Right renal pelvis (tissue), 4 donors: ENCODE data around the gene COL4A5. TPM values are rescaled to one million over a fixed set of nuclear protein-coding genes. Genes with fewer than 3 reads are reported as not detected.
A peak's percentile ranks its signal among the peaks of the same experiment; 100 is the strongest.
"Not testable (repeated sequence)": the region's sequence is repeated elsewhere in the genome, so short reads cannot be mapped to it uniquely, and the experiment has no call there.

ENCODE experiments used
- DNase-seq, 4 donors: peaks; one replicate each; pipeline ENCODE4 v3.0.0-alpha.2; 2013; ENCODE audit warnings: low read depth in 4 of 4, low spot score in 3 of 4, missing footprints in 1 of 4
- polyA plus RNA-seq, 4 donors: library from polyadenylated mRNA; unstranded; fragments of 120-200 nt; gene quantifications; one replicate each; pipeline ENCODE4 v1.2.1, GENCODE V29; 2013; ENCODE audit not compliant: insufficient read length in 4 of 4

COL4A5 gene
- 100 to 1,000 TPM; 123 to 163 (median 148) TPM for polyA plus RNA-seq

- DNase-seq = peak in 3 of 4 donors; percentile 47 to 74 (median 67)
These were observed at the start of gene COL4A5 for GRCh38 chrX:108439426-108439942. Gene COL4A5 (plus strand): TSS chrX:108439838. CDS start chrX:108440126, 288 bp downstream.

- DNase-seq = not testable (repeated sequence)
These were observed 48.5 kb upstream of the COL4A5 start for GRCh38 chrX:108390976-108391717.

- DNase-seq = no peak
These were observed 43.3 kb upstream of the COL4A5 start for GRCh38 chrX:108396188-108396891.

GRCh38 chrX:108396986-108397385 lies 42.7 kb upstream of the COL4A5 start:
- DNase-seq = no peak

GRCh38 chrX:108397627-108398391 lies 41.8 kb upstream of the COL4A5 start:
- no peak for DNase-seq

- DNase-seq = no peak
These were observed 40.0 kb upstream of the COL4A5 start for GRCh38 chrX:108399418-108400165.

GRCh38 chrX:108412783-108413182 lies 26.9 kb upstream of the COL4A5 start:
- DNase-seq = no peak

- DNase-seq = no peak
These were observed 24.5 kb upstream of the COL4A5 start for GRCh38 chrX:108415146-108415545.

- DNase-seq = no peak
These were observed 23.7 kb upstream of the COL4A5 start for GRCh38 chrX:108415891-108416290.

- no peak for DNase-seq
These were observed 22.4 kb upstream of the COL4A5 start for GRCh38 chrX:108417257-108417656.

- DNase-seq = no peak
These were observed 20.2 kb upstream of the COL4A5 start for GRCh38 chrX:108419401-108419800.

GRCh38 chrX:108420481-108420880 lies 19.2 kb upstream of the COL4A5 start:
- DNase-seq = no peak

- DNase-seq = no peak
These were observed 13.4 kb upstream of the COL4A5 start for GRCh38 chrX:108426262-108426661.

- no peak for DNase-seq
These were observed 4.4 kb upstream of the COL4A5 start for GRCh38 chrX:108435261-108435660.

- no peak for DNase-seq
These were observed 2.1 kb upstream of the COL4A5 start for GRCh38 chrX:108437349-108438109.

GRCh38 chrX:108438110-108438623 lies 1.5 kb upstream of the COL4A5 start, which contains the start of gene COL4A6:
Gene COL4A6 (minus strand): TSS chrX:108438422. CDS start chrX:108438196, 226 bp downstream.
- no peak for DNase-seq

GRCh38 chrX:108439961-108440696 lies 491 bp downstream of the COL4A5 start:
- DNase-seq = no peak

GRCh38 chrX:108442901-108443464 lies 3.3 kb downstream of the COL4A5 start:
- no peak for DNase-seq
